ENCODE results near the gene AGTR2.
"Not testable (repeated sequence)": the region's sequence is repeated elsewhere in the genome, so short reads cannot be mapped to it uniquely, and the experiment has no call there.

- not testable (repeated sequence) for TF ChIP-seq CTCF (conservative IDR thresholded peaks at IDR 0.05; ENCODE audit: low read depth, low read length); RAD21 (IDR thresholded peaks at IDR 0.05; ENCODE audit: low read length); POLR2A (IDR thresholded peaks at IDR 0.05; ENCODE audit: low read depth, low read length); CEBPB (IDR thresholded peaks at IDR 0.05; ENCODE audit: low read depth, low read length); USF2 (IDR thresholded peaks at IDR 0.05; ENCODE audit: low read depth, low read length)
Measured at GRCh38 chrX:116217080-116217479, 46.5 kb downstream of the AGTR2 start.
